ENCODE data around the gene ABTB2. TPM values are rescaled to one million over a fixed set of nuclear protein-coding genes. Genes with fewer than 3 reads are reported as not detected.
A peak's percentile ranks its signal among the peaks of the same experiment; 100 is the strongest.

ABTB2 gene
- polyA plus RNA-seq, 2 of the 4 experiments (the other 2 are of a cell fraction), result 8.9 to 15.4 TPM

DNA sequence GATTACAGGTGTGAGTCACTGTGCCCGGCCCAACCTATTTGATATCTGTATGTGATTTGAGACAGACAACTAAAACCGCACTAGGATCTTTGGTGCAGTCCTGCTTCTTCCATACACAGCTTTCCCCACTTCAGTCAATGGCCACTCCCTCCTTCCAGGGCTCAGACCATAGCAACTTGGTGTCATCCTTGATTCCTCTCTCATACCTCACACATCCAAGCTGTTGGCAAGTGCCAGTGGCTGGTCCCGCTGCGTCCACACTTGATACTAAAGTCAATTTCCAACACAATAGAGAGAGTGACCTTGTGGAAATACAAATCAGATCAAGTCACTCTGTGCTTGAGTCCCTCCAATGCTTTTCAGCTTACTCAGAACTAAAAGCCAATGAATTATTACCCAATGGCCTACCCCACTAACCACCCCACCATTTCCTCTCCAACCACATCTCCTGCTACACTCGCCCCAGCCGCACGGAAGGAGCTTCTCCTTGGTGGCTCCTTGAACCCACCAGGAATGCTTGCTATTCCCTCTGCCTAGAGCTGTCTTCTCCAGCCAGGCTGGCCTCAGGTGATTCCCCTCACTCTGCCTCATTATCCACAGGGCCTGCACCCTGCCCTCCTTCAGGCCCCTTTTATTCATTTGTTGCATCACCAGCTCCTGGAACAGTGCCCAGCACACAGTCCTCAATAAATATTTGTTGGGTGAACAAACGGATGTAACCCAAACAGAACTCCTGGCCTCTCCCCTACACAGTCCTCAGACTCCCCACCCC lies 12.9 kb downstream of the ABTB2 start:
- Histone ChIP-seq H3K4me2 (peak overlapping the region; percentile 90), H3K4me3 (peak overlapping the region; percentile 9; the same call in 1 of the 3 replicates), H3K4me1 (peaks cover 100% of the 10 kb centered on the region), H3K9me3 (no peaks in the 10 kb centered on the region), H3K27ac (peak overlapping the region; percentile 88 to 89)
- FAIRE-seq, result no peak
- WGBS (ENCODE audit: missing lambda C conversion rate), result 4% methylated on average over 8 of the region's 8 CpGs
- ChIA-PET CTCF (interaction anchor here (0.7 to 10.3 kb wide), 8 partner anchors 12 to 169 kb away, joined by 3 to 113 read pairs (median 3); partner anchors contain the start of gene ABTB2), POLR2A (interaction anchor here (1.1 to 5.7 kb wide), 4 partner anchors 12 to 171 kb away, joined by 3 to 58 read pairs (median 12); partner anchors contain the start of gene ABTB2)
- peak; percentile 67 to 90 for DNase-seq (ENCODE audit: low read depth in 1 of 2, low spot score in 1 of 2)
- ATAC-seq, result peak; percentile 75
- no peak for TF ChIP-seq RARB (CRISPR knock-in tag; IDR thresholded peaks at IDR 0.05)
- no peak for TF ChIP-seq PHF8 (IDR thresholded peaks at IDR 0.05; ENCODE audit: borderline replicate concordance, low read depth)
- TF ChIP-seq CBX8 (IDR thresholded peaks at IDR 0.05), result no peak
- TF ChIP-seq RFX5 (IDR thresholded peaks at IDR 0.05), result no peak
- no peak for TF ChIP-seq TP53 (CRISPR knock-in tag; IDR thresholded peaks at IDR 0.05)
- no peak for TF ChIP-seq USF2 (IDR thresholded peaks at IDR 0.05)
- TF ChIP-seq, protein P1, sequence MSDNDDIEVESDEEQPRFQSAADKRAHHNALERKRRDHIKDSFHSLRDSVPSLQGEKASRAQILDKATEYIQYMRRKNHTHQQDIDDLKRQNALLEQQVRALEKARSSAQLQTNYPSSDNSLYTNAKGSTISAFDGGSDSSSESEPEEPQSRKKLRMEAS (IDR thresholded peaks at IDR 0.05), result peak; percentile 51; the same call in 1 of the 2 replicates
- TF ChIP-seq POLR2AphosphoS2 (conservative IDR thresholded peaks at IDR 0.05; ENCODE audit: low read length), result no peak
- peak; percentile 55; the same call in 1 of the 2 replicates for TF ChIP-seq FOSL2 (IDR thresholded peaks at IDR 0.05)
- TF ChIP-seq FOSL2 (CRISPR knock-in tag; IDR thresholded peaks at IDR 0.05), result peak; percentile 42
- TF ChIP-seq EHMT2 (IDR thresholded peaks at IDR 0.05; ENCODE audit: low read depth), result no peak
- TF ChIP-seq EP300 (IDR thresholded peaks at IDR 0.05), result peak; percentile 71 to 83; a peak in 4 of 5 replicates
- TF ChIP-seq SREBF2 (IDR thresholded peaks at IDR 0.05), result no peak
- TF ChIP-seq, protein P2, sequence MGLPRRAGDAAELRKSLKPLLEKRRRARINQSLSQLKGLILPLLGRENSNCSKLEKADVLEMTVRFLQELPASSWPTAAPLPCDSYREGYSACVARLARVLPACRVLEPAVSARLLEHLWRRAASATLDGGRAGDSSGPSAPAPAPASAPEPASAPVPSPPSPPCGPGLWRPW (IDR thresholded peaks at IDR 0.05), result 0 out of 2 replicates have a peak, but pooled peaks have one; percentile 43
- no peak for TF ChIP-seq HEYL (CRISPR knock-in tag; IDR thresholded peaks at IDR 0.05)
- peak; percentile 90 to 96 for TF ChIP-seq CEBPB (IDR thresholded peaks at IDR 0.05)
- TF ChIP-seq BHLHE40 (IDR thresholded peaks at IDR 0.05; ENCODE audit: low read depth, low read length), result no peak
- TF ChIP-seq MAFK (IDR thresholded peaks at IDR 0.05; ENCODE audit: partially characterized antibody), result no peak
- TF ChIP-seq RAD21 (conservative IDR thresholded peaks at IDR 0.05 in 1 of 2, IDR thresholded peaks at IDR 0.05 in 1 of 2), result peak in 1 of 2 experiments; percentile 15; a peak in 3 of 5 replicates
- TF ChIP-seq ESRRA (IDR thresholded peaks at IDR 0.05; ENCODE audit: borderline replicate concordance, low read length), result 0 out of 2 replicates have a peak, but pooled peaks have one; percentile 79
- no peak for TF ChIP-seq KDM5A (IDR thresholded peaks at IDR 0.05)
- no peak for TF ChIP-seq RNF2 (IDR thresholded peaks at IDR 0.05; ENCODE audit: borderline replicate concordance, low read depth)
- peak; percentile 71 to 78; a peak in 4 of 5 replicates for TF ChIP-seq JUN (IDR thresholded peaks at IDR 0.05)
- TF ChIP-seq, protein P3, sequence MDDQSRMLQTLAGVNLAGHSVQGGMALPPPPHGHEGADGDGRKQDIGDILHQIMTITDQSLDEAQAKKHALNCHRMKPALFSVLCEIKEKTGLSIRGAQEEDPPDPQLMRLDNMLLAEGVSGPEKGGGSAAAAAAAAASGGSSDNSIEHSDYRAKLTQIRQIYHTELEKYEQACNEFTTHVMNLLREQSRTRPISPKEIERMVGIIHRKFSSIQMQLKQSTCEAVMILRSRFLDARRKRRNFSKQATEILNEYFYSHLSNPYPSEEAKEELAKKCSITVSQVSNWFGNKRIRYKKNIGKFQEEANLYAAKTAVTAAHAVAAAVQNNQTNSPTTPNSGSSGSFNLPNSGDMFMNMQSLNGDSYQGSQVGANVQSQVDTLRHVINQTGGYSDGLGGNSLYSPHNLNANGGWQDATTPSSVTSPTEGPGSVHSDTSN (IDR thresholded peaks at IDR 0.05), result peak; percentile 36; the same call in 1 of the 2 replicates
- TF ChIP-seq ZNF302 (CRISPR knock-in tag; IDR thresholded peaks at IDR 0.05), result no peak
- TF ChIP-seq HDAC2 (IDR thresholded peaks at IDR 0.05), result no peak
- no peak for TF ChIP-seq EHF (CRISPR knock-in tag; IDR thresholded peaks at IDR 0.05)
- TF ChIP-seq SMC3 (IDR thresholded peaks at IDR 0.05), result 0 out of 3 replicates have a peak, but pooled peaks have one; percentile 25
- TF ChIP-seq FOXS1 (CRISPR knock-in tag; IDR thresholded peaks at IDR 0.05), result no peak
- TF ChIP-seq BCL3 (IDR thresholded peaks at IDR 0.05), result peak; percentile 84; the same call in 2 of the 3 replicates
- TF ChIP-seq HOXA7 (CRISPR knock-in tag; IDR thresholded peaks at IDR 0.05), result no peak
- TF ChIP-seq REST (IDR thresholded peaks at IDR 0.05), result no peak
- no peak for TF ChIP-seq ZSCAN20 (CRISPR knock-in tag; IDR thresholded peaks at IDR 0.05)
- TF ChIP-seq POLR2A (IDR thresholded peaks at IDR 0.05; ENCODE audit: low read length), result no peak
- peak; percentile 85; the same call in 1 of the 2 replicates for TF ChIP-seq GATA3 (IDR thresholded peaks at IDR 0.05; ENCODE audit: borderline replicate concordance)

All from A549 (cell line).